HepG2 (cell line): ENCODE results near the gene IL17C. TPM values are rescaled to one million over a fixed set of nuclear protein-coding genes. Genes with fewer than 3 reads are reported as not detected.

ENCODE experiments used
- ATRX ChIP-seq: sonication (generic); formaldehyde crosslinking; IDR thresholded peaks from 2 replicates; pipeline ENCODE4 v1.4.0; 2020; ENCODE audit warnings: missing genetic modification reagents, borderline replicate concordance
- CENPX ChIP-seq: sonication (generic); formaldehyde crosslinking; IDR thresholded peaks from 2 replicates; pipeline ENCODE4 v1.9.0; 2021; ENCODE audit warnings: mild to moderate bottlenecking, missing genetic modification reagents, moderate library complexity
- EEA1 ChIP-seq: sonication (generic); formaldehyde crosslinking; IDR thresholded peaks from 2 replicates; pipeline ENCODE4 v1.5.1; 2020; ENCODE audit warnings: mild to moderate bottlenecking, missing genetic modification reagents, borderline replicate concordance
- ETV5 ChIP-seq: IDR thresholded peaks from 2 replicates; pipeline ENCODE4 v1.6.1; 2018; ENCODE audit warnings: missing biosample characterization, missing genetic modification reagents, inconsistent platforms, borderline replicate concordance
- HES4 ChIP-seq: sonication (generic); formaldehyde crosslinking; IDR thresholded peaks from 2 replicates; pipeline ENCODE4 v1.9.0; 2021; ENCODE audit warnings: mild to moderate bottlenecking, missing genetic modification reagents, borderline replicate concordance
- KLF11 ChIP-seq: IDR thresholded peaks from 2 replicates; pipeline ENCODE4 v1.6.1; 2016; ENCODE audit warnings: missing compliant biosample characterization
- MTF2 ChIP-seq: sonication (generic); formaldehyde crosslinking; IDR thresholded peaks from 2 replicates; pipeline ENCODE4 v1.5.0; 2020; ENCODE audit warnings: missing genetic modification reagents, borderline replicate concordance
- NFKB2 ChIP-seq: sonication (generic); formaldehyde crosslinking; IDR thresholded peaks from 2 replicates; pipeline ENCODE4 v1.4.0; 2020; ENCODE audit warnings: missing genetic modification reagents, borderline replicate concordance
- RFX1 ChIP-seq: fragments of 450-650 bp; IDR thresholded peaks from 2 replicates; pipeline ENCODE4 v1.6.1; 2017
- SAP130 ChIP-seq: IDR thresholded peaks from 2 replicates; pipeline ENCODE4 v1.6.1; 2016; ENCODE audit warnings: low read depth
- ZFP62 ChIP-seq: sonication (generic); formaldehyde crosslinking; IDR thresholded peaks from 2 replicates; pipeline ENCODE4 v1.4.0; 2020; ENCODE audit warnings: missing genetic modification reagents
- ZNF207 ChIP-seq: fragments of 450-650 bp; IDR thresholded peaks from 2 replicates; pipeline ENCODE4 v1.6.1; 2016; ENCODE audit warnings: antibody characterized with exemption, borderline replicate concordance
- ZNF33A ChIP-seq: sonication (generic); formaldehyde crosslinking; IDR thresholded peaks from 2 replicates; pipeline ENCODE4 v1.5.1; 2020; ENCODE audit warnings: missing genetic modification reagents, mild to moderate bottlenecking, moderate library complexity, borderline replicate concordance
- ZNF552 ChIP-seq: sonication (generic); formaldehyde crosslinking; IDR thresholded peaks from 2 replicates; pipeline ENCODE4 v1.9.0; 2022; ENCODE audit warnings: missing genetic modification reagents, mild to moderate bottlenecking, borderline replicate concordance
- ZNF556 ChIP-seq: sonication (generic); formaldehyde crosslinking; IDR thresholded peaks from 2 replicates; pipeline ENCODE4 v1.4.0; 2020; ENCODE audit warnings: mild to moderate bottlenecking, missing genetic modification reagents, borderline replicate concordance
- ZNF615 ChIP-seq: sonication (generic); formaldehyde crosslinking; IDR thresholded peaks from 2 replicates; pipeline ENCODE4 v1.5.0; 2020; ENCODE audit warnings: mild to moderate bottlenecking, missing genetic modification reagents, borderline replicate concordance
- ZNF788 ChIP-seq: sonication (generic); formaldehyde crosslinking; IDR thresholded peaks from 2 replicates; pipeline ENCODE4 v1.5.0; 2020; ENCODE audit warnings: mild to moderate bottlenecking, missing genetic modification reagents, borderline replicate concordance
- polyA plus RNA-seq, 8 experiments: library from polyadenylated mRNA; depleted of rRNA in 3 of 8; stranded (reverse) in 7 of 8; unstranded in 1 of 8; fragments of >200 nt; fragmentation: Illumina TruSeq in 4 of 8; extraction: Trizol in 4 of 8; gene quantifications; 2 replicates each; pipeline versions ENCODE4 v1.2.1 to v1.2.3, GENCODE V29; 2011 to 2016; ENCODE audit warnings: low read depth in 4 of 8, missing spikeins in 1 of 8, mixed read lengths in 1 of 8; ENCODE audit not compliant: insufficient read depth in 1 of 8
- total RNA-seq, 5 experiments: library from RNA; depleted of rRNA; stranded (reverse); fragments of >200 nt; fragmentation: Illumina TruSeq; extraction: Trizol; gene quantifications; 2 replicates each; pipeline ENCODE4 v1.2.3, GENCODE V29; 2016; ENCODE audit warnings: low read depth in 1 of 5
- TF ChIP-seq, protein P1 (sequence below): sonication (generic); formaldehyde crosslinking; IDR thresholded peaks from 2 replicates; pipeline ENCODE4 v1.4.0; 2020; ENCODE audit warnings: missing genetic modification reagents, borderline replicate concordance
- TF ChIP-seq, protein P2 (sequence below): sonication (generic); formaldehyde crosslinking; IDR thresholded peaks from 2 replicates; pipeline ENCODE4 v1.4.0; 2020; ENCODE audit warnings: missing genetic modification reagents
- TF ChIP-seq, protein P3 (sequence below): sonication (generic); formaldehyde crosslinking; IDR thresholded peaks from 2 replicates; pipeline ENCODE4 v1.5.0; 2020; ENCODE audit warnings: mild to moderate bottlenecking, low read depth, missing genetic modification reagents, borderline replicate concordance
- TF ChIP-seq, protein P4 (sequence below): sonication (generic); formaldehyde crosslinking; IDR thresholded peaks from 2 replicates; pipeline ENCODE4 v1.5.1; 2020; ENCODE audit warnings: missing genetic modification reagents, mild to moderate bottlenecking, borderline replicate concordance
- TF ChIP-seq, protein P5 (sequence below): IDR thresholded peaks from 2 replicates; pipeline ENCODE4 v1.6.1; 2016; ENCODE audit warnings: mild to moderate bottlenecking, missing biosample characterization, missing genetic modification reagents

The IL17C gene
- total and polyA plus RNA-seq, 2 of the 13 experiments (the other 11 are each of a cell fraction or from before 2014, with no cell fraction given), result not detected

DNA sequence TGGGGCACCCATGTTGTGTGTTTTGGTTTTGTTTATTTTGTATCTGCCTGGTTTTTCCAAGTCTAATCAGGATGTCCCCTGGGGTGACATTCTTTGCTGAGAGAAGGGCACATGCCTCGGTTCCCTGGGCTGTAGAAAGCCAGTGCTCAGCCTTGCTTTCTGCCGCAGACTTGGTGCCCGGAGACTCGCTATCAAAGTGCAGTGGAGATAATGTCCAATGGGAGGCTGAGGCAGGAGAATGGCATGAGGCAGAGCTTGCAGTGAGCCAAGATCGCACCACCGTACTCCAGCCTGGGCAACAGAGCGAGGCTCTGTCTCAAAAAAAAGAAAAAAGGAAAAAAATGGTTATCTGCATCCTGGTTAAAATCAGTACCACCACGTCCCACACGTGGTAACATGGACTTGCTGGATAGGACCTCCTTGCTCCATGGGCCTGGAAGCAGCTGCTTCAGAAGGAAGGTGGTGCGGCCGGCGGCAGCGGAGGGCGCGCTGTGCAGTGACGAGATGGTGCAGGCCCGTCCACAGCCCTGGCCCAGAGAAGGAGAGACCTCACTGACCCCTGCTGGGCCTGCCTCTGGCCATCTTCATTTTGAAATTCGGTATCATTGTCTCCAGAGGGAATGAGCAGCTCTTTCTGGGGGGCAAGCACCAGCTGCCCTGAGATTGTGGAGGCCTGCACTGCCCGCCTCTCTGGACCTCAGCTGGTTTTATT is 19.3 kb upstream of the IL17C start (continued):
- TF ChIP-seq KLF11 (CRISPR knock-in tag) (0 out of 2 replicates have a peak, but pooled peaks have one; percentile 16), ZNF615 (CRISPR knock-in tag) (no peak), ZNF207 (no peak), ETV5 (CRISPR knock-in tag) (no peak), RFX1 (no peak), ZFP62 (CRISPR knock-in tag) (no peak), CENPX (CRISPR knock-in tag) (no peak), SAP130 (no peak), ZNF788 (CRISPR knock-in tag) (no peak), EEA1 (no peak), HES4 (CRISPR knock-in tag) (0 out of 2 replicates have a peak, but pooled peaks have one; percentile 6), NFKB2 (CRISPR knock-in tag) (no peak), ZNF556 (no peak), MTF2 (no peak), ATRX (CRISPR knock-in tag) (no peak), ZNF552 (CRISPR knock-in tag) (no peak), ZNF33A (CRISPR knock-in tag) (no peak)
- TF ChIP-seq, protein P1, sequence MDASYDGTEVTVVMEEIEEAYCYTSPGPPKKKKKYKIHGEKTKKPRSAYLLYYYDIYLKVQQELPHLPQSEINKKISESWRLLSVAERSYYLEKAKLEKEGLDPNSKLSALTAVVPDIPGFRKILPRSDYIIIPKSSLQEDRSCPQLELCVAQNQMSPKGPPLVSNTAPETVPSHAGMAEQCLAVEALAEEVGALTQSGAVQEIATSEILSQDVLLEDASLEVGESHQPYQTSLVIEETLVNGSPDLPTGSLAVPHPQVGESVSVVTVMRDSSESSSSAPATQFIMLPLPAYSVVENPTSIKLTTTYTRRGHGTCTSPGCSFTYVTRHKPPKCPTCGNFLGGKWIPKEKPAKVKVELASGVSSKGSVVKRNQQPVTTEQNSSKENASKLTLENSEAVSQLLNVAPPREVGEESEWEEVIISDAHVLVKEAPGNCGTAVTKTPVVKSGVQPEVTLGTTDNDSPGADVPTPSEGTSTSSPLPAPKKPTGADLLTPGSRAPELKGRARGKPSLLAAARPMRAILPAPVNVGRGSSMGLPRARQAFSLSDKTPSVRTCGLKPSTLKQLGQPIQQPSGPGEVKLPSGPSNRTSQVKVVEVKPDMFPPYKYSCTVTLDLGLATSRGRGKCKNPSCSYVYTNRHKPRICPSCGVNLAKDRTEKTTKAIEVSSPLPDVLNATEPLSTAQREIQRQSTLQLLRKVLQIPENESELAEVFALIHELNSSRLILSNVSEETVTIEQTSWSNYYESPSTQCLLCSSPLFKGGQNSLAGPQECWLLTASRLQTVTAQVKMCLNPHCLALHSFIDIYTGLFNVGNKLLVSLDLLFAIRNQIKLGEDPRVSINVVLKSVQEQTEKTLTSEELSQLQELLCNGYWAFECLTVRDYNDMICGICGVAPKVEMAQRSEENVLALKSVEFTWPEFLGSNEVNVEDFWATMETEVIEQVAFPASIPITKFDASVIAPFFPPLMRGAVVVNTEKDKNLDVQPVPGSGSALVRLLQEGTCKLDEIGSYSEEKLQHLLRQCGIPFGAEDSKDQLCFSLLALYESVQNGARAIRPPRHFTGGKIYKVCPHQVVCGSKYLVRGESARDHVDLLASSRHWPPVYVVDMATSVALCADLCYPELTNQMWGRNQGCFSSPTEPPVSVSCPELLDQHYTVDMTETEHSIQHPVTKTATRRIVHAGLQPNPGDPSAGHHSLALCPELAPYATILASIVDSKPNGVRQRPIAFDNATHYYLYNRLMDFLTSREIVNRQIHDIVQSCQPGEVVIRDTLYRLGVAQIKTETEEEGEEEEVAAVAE, result no peak
- TF ChIP-seq, protein P2, sequence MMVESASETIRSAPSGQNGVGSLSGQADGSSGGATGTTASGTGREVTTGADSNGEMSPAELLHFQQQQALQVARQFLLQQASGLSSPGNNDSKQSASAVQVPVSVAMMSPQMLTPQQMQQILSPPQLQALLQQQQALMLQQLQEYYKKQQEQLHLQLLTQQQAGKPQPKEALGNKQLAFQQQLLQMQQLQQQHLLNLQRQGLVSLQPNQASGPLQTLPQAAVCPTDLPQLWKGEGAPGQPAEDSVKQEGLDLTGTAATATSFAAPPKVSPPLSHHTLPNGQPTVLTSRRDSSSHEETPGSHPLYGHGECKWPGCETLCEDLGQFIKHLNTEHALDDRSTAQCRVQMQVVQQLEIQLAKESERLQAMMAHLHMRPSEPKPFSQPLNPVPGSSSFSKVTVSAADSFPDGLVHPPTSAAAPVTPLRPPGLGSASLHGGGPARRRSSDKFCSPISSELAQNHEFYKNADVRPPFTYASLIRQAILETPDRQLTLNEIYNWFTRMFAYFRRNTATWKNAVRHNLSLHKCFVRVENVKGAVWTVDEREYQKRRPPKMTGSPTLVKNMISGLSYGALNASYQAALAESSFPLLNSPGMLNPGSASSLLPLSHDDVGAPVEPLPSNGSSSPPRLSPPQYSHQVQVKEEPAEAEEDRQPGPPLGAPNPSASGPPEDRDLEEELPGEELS (CRISPR knock-in tag), result no peak
- TF ChIP-seq, protein P3, sequence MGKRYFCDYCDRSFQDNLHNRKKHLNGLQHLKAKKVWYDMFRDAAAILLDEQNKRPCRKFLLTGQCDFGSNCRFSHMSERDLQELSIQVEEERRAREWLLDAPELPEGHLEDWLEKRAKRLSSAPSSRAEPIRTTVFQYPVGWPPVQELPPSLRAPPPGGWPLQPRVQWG (CRISPR knock-in tag), result no peak
- TF ChIP-seq, protein P4, sequence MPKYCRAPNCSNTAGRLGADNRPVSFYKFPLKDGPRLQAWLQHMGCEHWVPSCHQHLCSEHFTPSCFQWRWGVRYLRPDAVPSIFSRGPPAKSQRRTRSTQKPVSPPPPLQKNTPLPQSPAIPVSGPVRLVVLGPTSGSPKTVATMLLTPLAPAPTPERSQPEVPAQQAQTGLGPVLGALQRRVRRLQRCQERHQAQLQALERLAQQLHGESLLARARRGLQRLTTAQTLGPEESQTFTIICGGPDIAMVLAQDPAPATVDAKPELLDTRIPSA (CRISPR knock-in tag), result no peak
- TF ChIP-seq, protein P5, sequence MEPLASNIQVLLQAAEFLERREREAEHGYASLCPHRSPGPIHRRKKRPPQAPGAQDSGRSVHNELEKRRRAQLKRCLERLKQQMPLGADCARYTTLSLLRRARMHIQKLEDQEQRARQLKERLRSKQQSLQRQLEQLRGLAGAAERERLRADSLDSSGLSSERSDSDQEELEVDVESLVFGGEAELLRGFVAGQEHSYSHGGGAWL (CRISPR knock-in tag), result 0 out of 2 replicates have a peak, but pooled peaks have one; percentile 1
